ENCODE measurements around the gene NT5C.

GRCh38 chr17:75098861-75099260 is 32.7 kb downstream of the NT5C start:
- TF ChIP-seq, protein P1, sequence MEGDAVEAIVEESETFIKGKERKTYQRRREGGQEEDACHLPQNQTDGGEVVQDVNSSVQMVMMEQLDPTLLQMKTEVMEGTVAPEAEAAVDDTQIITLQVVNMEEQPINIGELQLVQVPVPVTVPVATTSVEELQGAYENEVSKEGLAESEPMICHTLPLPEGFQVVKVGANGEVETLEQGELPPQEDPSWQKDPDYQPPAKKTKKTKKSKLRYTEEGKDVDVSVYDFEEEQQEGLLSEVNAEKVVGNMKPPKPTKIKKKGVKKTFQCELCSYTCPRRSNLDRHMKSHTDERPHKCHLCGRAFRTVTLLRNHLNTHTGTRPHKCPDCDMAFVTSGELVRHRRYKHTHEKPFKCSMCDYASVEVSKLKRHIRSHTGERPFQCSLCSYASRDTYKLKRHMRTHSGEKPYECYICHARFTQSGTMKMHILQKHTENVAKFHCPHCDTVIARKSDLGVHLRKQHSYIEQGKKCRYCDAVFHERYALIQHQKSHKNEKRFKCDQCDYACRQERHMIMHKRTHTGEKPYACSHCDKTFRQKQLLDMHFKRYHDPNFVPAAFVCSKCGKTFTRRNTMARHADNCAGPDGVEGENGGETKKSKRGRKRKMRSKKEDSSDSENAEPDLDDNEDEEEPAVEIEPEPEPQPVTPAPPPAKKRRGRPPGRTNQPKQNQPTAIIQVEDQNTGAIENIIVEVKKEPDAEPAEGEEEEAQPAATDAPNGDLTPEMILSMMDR (tag by site-specific recombination; IDR thresholded peaks at IDR 0.05), result no peak
- TF ChIP-seq, protein P2, sequence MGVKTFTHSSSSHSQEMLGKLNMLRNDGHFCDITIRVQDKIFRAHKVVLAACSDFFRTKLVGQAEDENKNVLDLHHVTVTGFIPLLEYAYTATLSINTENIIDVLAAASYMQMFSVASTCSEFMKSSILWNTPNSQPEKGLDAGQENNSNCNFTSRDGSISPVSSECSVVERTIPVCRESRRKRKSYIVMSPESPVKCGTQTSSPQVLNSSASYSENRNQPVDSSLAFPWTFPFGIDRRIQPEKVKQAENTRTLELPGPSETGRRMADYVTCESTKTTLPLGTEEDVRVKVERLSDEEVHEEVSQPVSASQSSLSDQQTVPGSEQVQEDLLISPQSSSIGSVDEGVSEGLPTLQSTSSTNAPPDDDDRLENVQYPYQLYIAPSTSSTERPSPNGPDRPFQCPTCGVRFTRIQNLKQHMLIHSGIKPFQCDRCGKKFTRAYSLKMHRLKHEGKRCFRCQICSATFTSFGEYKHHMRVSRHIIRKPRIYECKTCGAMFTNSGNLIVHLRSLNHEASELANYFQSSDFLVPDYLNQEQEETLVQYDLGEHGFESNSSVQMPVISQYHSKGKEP (tag by site-specific recombination; IDR thresholded peaks at IDR 0.05), result no peak
- TF ChIP-seq ZNF274 (IDR thresholded peaks at IDR 0.05; ENCODE audit: low read length) (no peak), ZNF274 (tag by site-specific recombination; IDR thresholded peaks at IDR 0.05; ENCODE audit: borderline replicate concordance) (no peak), ZBTB17 (tag by site-specific recombination; IDR thresholded peaks at IDR 0.05) (no peak), HOXC10 (CRISPR knock-in tag; IDR thresholded peaks at IDR 0.05) (no peak)
- TF ChIP-seq, protein P3, sequence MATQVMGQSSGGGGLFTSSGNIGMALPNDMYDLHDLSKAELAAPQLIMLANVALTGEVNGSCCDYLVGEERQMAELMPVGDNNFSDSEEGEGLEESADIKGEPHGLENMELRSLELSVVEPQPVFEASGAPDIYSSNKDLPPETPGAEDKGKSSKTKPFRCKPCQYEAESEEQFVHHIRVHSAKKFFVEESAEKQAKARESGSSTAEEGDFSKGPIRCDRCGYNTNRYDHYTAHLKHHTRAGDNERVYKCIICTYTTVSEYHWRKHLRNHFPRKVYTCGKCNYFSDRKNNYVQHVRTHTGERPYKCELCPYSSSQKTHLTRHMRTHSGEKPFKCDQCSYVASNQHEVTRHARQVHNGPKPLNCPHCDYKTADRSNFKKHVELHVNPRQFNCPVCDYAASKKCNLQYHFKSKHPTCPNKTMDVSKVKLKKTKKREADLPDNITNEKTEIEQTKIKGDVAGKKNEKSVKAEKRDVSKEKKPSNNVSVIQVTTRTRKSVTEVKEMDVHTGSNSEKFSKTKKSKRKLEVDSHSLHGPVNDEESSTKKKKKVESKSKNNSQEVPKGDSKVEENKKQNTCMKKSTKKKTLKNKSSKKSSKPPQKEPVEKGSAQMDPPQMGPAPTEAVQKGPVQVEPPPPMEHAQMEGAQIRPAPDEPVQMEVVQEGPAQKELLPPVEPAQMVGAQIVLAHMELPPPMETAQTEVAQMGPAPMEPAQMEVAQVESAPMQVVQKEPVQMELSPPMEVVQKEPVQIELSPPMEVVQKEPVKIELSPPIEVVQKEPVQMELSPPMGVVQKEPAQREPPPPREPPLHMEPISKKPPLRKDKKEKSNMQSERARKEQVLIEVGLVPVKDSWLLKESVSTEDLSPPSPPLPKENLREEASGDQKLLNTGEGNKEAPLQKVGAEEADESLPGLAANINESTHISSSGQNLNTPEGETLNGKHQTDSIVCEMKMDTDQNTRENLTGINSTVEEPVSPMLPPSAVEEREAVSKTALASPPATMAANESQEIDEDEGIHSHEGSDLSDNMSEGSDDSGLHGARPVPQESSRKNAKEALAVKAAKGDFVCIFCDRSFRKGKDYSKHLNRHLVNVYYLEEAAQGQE (tag by site-specific recombination; IDR thresholded peaks at IDR 0.05), result no peak

All from HEK293 (cell line).